Transverse colon (tissue), 4 donors: Measurements from ENCODE around the gene HIP1R. TPM values are rescaled to one million over a fixed set of nuclear protein-coding genes. Genes with fewer than 3 reads are reported as not detected.

Experiments used
- DNase-seq: peaks from one replicate; pipeline ENCODE4 v3.0.0-alpha.2; 2019
- H3K27ac ChIP-seq, 4 donors: fragments of 200-600 bp; sonication (generic); 2 replicates each; pipeline ENCODE4 v1.5.1; 2016 to 2018; ENCODE audit warnings: inconsistent platforms in 4 of 4
- H3K27me3 ChIP-seq: fragments of 200-600 bp; sonication (generic); 2 replicates; pipeline ENCODE4 v1.5.1; 2017; ENCODE audit warnings: inconsistent platforms
- H3K36me3 ChIP-seq, 4 donors: fragments of 200-600 bp; sonication (generic); 2 replicates each; pipeline ENCODE4 v1.5.1; 2017 to 2019; ENCODE audit warnings: inconsistent platforms in 4 of 4
- H3K4me1 ChIP-seq, 4 donors: fragments of 200-600 bp; sonication (generic); 2 replicates each; pipeline ENCODE4 v1.5.1; 2017 to 2020; ENCODE audit warnings: inconsistent platforms in 4 of 4
- H3K4me3 ChIP-seq, 4 donors: fragments of 200-600 bp; sonication (generic); 1 replicate in 1 of 4; 2 replicates in 3 of 4; pipeline versions ENCODE4 v1.5.1 to v1.6.1; 2017 to 2019; ENCODE audit warnings: inconsistent platforms in 4 of 4
- H3K9me3 ChIP-seq, 2 donors: fragments of 200-600 bp; sonication (generic); 2 replicates each; pipeline ENCODE4 v1.5.1; 2017 to 2019; ENCODE audit warnings: inconsistent platforms in 2 of 2
- EP300 ChIP-seq: sonication (generic); formaldehyde crosslinking; IDR thresholded peaks from one replicate; pipeline ENCODE4 v1.6.1; 2017; ENCODE audit warnings: antibody characterized with exemption, low read depth
- POLR2A ChIP-seq: fragments of 450-650 bp; IDR thresholded peaks from one replicate; pipeline ENCODE4 v1.6.1; 2016; ENCODE audit warnings: antibody characterized with exemption, mild to moderate bottlenecking, moderate library complexity
- POLR2AphosphoS5 ChIP-seq, 3 donors: sonication (generic); formaldehyde crosslinking; IDR thresholded peaks; one replicate each; pipeline ENCODE4 v1.6.1; 2016; ENCODE audit warnings: antibody characterized with exemption in 3 of 3
- WGBS, 2 donors: methylation state at CpG; one replicate each; pipeline ENCODE4 v1.1.5; 2018; ENCODE audit warnings: low coverage in 1 of 2; 5-methylcytosine and 5-hydroxymethylcytosine counted together
- in situ Hi-C, 4 donors: fragments of 200-750 bp; cut with MboI; loops; one replicate each; pipeline versions ENCODE4 v1.15.0 to v1.15.1; 2017; ENCODE audit warnings: low sequenced_read_pairs in 3 of 4, low pct_ligation_motif_present in 1 of 4, low pct_unique_long_range_greater_than_20kb in 1 of 4
- intact Hi-C: fragments of 100-400 bp; cut with DNase I; formaldehyde crosslinking; loops from one replicate; pipeline ENCODE4 v1.15.1; 2023; ENCODE audit warnings: low total_unique reads
- total RNA-seq, 4 donors: library from RNA; depleted of rRNA; stranded (reverse); fragments of >200 nt; gene quantifications; one replicate each; pipeline ENCODE4 v1.1.0, GENCODE V29; 2016
- TF ChIP-seq, protein P1 (sequence below), 5 experiments: fragments of 200-600 bp in 3 of 5; fragments of 450-650 bp in 2 of 5; sonication (generic) in 3 of 5; IDR thresholded peaks; 1 replicate in 2 of 5; 2 replicates in 3 of 5; pipeline ENCODE4 v1.5.1; 2016 to 2017; ENCODE audit warnings: antibody characterized with exemption in 5 of 5, inconsistent platforms in 3 of 5, mild to moderate bottlenecking in 2 of 5, moderate library complexity in 1 of 5

HIP1R gene
- total RNA-seq, 4 donors from 2014 or later, result 72.4 to 459 (median 146) TPM

GRCh38 chr12:122867691-122868461, 32.6 kb downstream of the HIP1R start:
- peaks cover 42 to 70% (median 62%) of the 10 kb centered on the region in 4 donors for H3K4me1 ChIP-seq
- H3K36me3 ChIP-seq, result peaks cover 0 to 6% (median 0%) of the 10 kb centered on the region in 4 donors
- in situ Hi-C loops (loop anchor here in 2 of 4 donors (25.0 kb wide), 1 partner anchor 369 kb away; the partner anchor contains the start of genes MPHOSPH9 (in 2 of the 2) and MTRFR (in 2 of the 2)), intact Hi-C loops (no loop called here)
- WGBS, 2 donors, result 73% methylated on average over 32 of the region's 33 CpGs; no CpG with 5 or more reads in 1 of the 2 donors
- H3K27ac ChIP-seq, result peak overlapping the region; percentile 58 to 74 (median 66)
- TF ChIP-seq POLR2A (peak; percentile 38), POLR2AphosphoS5 (IDR thresholded peaks at IDR 0.05) (peak in 2 of 3 donors; percentile 63 to 66), EP300 (no peak)
- TF ChIP-seq, protein P1, sequence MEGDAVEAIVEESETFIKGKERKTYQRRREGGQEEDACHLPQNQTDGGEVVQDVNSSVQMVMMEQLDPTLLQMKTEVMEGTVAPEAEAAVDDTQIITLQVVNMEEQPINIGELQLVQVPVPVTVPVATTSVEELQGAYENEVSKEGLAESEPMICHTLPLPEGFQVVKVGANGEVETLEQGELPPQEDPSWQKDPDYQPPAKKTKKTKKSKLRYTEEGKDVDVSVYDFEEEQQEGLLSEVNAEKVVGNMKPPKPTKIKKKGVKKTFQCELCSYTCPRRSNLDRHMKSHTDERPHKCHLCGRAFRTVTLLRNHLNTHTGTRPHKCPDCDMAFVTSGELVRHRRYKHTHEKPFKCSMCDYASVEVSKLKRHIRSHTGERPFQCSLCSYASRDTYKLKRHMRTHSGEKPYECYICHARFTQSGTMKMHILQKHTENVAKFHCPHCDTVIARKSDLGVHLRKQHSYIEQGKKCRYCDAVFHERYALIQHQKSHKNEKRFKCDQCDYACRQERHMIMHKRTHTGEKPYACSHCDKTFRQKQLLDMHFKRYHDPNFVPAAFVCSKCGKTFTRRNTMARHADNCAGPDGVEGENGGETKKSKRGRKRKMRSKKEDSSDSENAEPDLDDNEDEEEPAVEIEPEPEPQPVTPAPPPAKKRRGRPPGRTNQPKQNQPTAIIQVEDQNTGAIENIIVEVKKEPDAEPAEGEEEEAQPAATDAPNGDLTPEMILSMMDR (IDR thresholded peaks at IDR 0.05), result peak; percentile 18 to 72 (median 32)
- peak; percentile 69 for DNase-seq
- H3K27me3 ChIP-seq, result no peaks in the 10 kb centered on the region
- no peaks in the 10 kb centered on the region for H3K9me3 ChIP-seq
- H3K4me3 ChIP-seq, result no peak overlapping the region

DNA sequence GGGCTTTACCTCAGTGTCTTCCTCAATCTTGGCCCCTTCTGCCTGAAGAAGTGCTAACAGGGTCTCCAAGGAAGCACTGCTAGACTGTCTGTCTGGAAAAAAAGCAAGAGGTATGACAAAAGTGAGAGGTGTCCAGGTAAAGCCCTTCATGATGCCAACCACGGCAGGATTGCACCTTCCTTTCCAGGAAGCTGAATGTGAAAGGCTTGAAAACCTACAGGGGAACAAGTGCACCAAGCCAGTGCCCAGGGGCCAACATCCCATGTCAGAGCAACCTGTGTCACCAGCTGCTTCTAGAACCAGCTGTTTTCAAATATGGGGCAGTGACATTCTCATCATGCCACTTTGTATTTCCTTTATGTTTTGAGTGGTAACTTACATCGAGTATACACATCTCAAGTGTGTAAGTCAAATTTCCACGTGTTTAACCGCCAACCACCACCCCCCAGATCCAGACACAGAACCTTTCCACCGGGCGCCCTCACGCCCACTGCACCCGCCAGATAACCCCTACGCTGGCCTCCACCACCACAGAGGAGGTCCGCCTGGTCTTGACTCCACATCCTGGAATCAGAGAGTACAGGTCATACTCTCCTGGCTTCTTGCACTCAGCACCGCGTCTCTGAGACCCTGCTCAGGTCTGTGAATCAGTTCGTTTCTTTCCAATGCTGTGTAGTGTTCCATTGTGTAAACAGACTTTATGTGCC, 33.4 kb downstream of the HIP1R start:
- no peak overlapping the region for H3K4me3 ChIP-seq
- intact Hi-C loops (no loop called here), in situ Hi-C loops (loop anchor here in 2 of 4 donors (25.0 kb wide), 1 partner anchor 369 kb away; the partner anchor contains the start of genes MPHOSPH9 (in 2 of the 2) and MTRFR (in 2 of the 2))
- WGBS, 2 donors, result 89% methylated on average over 13 of the region's 13 CpGs; no CpG with 5 or more reads in 1 of the 2 donors
- TF ChIP-seq POLR2A (no peak), POLR2AphosphoS5 (IDR thresholded peaks at IDR 0.05) (no peak), EP300 (no peak)
- TF ChIP-seq, protein P1 (IDR thresholded peaks at IDR 0.05), result no peak
- peaks cover 0 to 6% (median 0%) of the 10 kb centered on the region in 4 donors for H3K36me3 ChIP-seq
- no peaks in the 10 kb centered on the region for H3K27me3 ChIP-seq
- H3K27ac ChIP-seq, result peak overlapping the region; percentile 58 to 74 (median 66)
- peaks cover 41 to 70% (median 62%) of the 10 kb centered on the region in 4 donors for H3K4me1 ChIP-seq
- H3K9me3 ChIP-seq, result no peaks in the 10 kb centered on the region
- DNase-seq, result no peak

DNA sequence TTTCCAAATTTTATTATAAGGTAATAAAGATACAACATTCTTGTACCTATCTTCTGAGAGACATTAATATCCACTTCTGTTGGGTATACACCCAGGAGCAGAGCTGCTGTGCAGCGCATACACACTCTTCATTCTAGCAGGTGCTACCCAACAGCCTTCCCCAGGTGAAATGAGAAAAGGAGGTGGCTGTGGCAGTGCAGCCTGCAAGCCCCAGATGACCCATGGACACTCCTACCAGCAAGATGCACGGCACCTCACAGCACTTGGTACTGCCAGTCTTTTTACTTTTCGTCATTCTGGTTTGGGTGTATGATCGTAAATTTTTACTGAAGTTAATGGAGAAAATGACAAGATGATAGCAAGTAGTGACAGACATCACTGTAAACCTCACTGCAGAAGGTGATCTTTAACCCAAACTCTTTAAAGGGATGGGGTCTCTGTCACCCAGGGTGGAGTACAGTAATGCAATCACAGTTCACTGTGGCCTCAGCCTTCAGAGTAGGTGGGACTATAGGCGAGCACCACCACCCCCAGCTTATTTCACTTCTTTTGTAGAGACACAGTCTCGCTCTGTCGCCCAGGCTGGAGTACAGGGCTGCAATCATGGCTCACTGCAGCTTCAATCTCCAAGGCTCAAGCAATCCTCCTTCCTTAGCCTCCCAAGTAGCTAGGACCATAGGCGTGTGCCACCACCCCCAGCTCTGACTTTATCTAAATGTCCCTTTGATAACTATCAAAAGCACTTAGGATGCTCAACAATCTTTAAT, 34.1 kb downstream of the HIP1R start:
- H3K9me3 ChIP-seq, result no peaks in the 10 kb centered on the region
- no peak overlapping the region for H3K4me3 ChIP-seq
- H3K27me3 ChIP-seq, result no peaks in the 10 kb centered on the region
- H3K4me1 ChIP-seq, result peaks cover 46 to 75% (median 69%) of the 10 kb centered on the region in 4 donors
- peaks cover 0 to 6% (median 0%) of the 10 kb centered on the region in 4 donors for H3K36me3 ChIP-seq
- no peak for DNase-seq
- H3K27ac ChIP-seq, result peak overlapping the region in 1 of 4 donors; percentile 66
- intact Hi-C loops (no loop called here), in situ Hi-C loops (loop anchor here in 2 of 4 donors (25.0 kb wide), 1 partner anchor 368 kb away; the partner anchor contains the start of genes MPHOSPH9 (in 2 of the 2) and MTRFR (in 2 of the 2))
- no peak for TF ChIP-seq EP300
- TF ChIP-seq, protein P1 (IDR thresholded peaks at IDR 0.05), result no peak
- TF ChIP-seq POLR2A, result no peak
- TF ChIP-seq POLR2AphosphoS5 (IDR thresholded peaks at IDR 0.05), result no peak
- WGBS, 2 donors, result 87 to 88% methylated on average over 5 to 8 of the region's 8 CpGs
